GM12872 (cell line): ENCODE results near the gene ZNF678.

ENCODE experiments used
- TF ChIP-seq, protein P1 (sequence below): IDR thresholded peaks from 3 replicates; pipeline ENCODE4 v1.5.1; 2011; ENCODE audit warnings: low read depth, mild to moderate bottlenecking, low read length, moderate library complexity; ENCODE audit not compliant: insufficient read depth

ZNF678 gene

GRCh38 chr1:227567256-227567655, 3.9 kb downstream of the ZNF678 start:
- TF ChIP-seq, protein P1, sequence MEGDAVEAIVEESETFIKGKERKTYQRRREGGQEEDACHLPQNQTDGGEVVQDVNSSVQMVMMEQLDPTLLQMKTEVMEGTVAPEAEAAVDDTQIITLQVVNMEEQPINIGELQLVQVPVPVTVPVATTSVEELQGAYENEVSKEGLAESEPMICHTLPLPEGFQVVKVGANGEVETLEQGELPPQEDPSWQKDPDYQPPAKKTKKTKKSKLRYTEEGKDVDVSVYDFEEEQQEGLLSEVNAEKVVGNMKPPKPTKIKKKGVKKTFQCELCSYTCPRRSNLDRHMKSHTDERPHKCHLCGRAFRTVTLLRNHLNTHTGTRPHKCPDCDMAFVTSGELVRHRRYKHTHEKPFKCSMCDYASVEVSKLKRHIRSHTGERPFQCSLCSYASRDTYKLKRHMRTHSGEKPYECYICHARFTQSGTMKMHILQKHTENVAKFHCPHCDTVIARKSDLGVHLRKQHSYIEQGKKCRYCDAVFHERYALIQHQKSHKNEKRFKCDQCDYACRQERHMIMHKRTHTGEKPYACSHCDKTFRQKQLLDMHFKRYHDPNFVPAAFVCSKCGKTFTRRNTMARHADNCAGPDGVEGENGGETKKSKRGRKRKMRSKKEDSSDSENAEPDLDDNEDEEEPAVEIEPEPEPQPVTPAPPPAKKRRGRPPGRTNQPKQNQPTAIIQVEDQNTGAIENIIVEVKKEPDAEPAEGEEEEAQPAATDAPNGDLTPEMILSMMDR: no peak

DNA sequence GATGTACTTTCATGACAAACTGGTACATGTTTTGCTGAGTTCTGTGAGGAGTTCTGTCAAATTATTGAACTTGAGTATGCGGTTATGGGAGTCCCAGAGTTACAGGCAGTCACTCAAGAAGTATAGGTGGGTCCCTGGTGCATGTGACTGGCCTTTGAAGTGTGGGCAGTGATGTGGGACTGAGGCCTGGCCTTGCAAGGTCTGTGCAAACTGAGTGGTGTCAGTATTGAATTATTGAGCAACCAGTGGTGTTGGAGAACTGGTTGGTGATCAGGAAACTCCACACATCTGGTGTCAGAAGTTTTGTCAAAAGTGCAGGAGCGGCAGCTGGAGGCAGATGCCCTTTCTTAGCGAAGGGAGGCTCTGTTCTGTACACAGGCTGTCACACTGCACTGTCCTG, 5.2 kb downstream of the ZNF678 start:
- TF ChIP-seq, protein P1: no peak

- TF ChIP-seq, protein P1: no peak
Measured at GRCh38 chr1:227572752-227573151, 9.4 kb downstream of the ZNF678 start.

DNA sequence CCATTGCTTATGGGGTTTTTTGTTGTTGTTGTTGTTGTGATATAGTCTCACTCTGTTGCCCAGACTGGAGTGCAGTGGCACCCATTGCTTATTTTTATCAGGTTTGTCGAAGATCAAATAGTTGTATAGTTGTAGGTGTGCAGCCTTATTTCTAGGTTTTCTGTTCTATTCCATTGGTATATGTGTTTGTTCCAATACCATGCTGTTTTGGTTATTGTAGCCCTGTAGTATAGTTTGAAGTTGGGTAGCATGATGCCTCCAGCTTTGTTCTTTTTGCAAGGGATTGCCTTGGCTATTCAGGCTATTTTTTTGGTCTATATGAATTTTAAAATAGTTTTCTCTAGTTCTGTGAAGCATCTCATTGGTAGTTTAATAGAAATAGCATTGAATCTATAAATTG, 11.6 kb downstream of the ZNF678 start:
- TF ChIP-seq, protein P1: no peak

GRCh38 chr1:227576189-227576588, 12.8 kb downstream of the ZNF678 start:
- TF ChIP-seq, protein P1: no peak

DNA sequence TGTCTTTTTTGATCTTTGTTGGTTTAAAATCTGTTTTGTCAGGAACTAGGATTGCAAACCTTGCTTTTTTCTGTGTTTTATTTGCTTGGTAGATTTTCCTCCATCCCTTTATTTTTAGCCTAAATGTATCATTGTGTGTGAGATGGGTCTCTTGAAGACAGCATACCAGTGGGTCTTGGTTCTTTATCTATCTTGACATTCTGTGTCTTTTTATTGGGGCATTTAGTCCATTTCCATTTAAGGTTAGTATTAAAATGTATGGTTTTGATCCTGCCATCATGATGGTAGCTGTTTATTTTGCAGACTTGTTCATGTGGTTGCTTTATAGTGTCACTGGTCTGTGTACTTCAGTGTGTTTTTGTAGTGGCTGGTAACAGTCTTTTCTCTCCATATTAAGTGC, 14.1 kb downstream of the ZNF678 start:
- TF ChIP-seq, protein P1: no peak

- TF ChIP-seq, protein P1: no peak
Measured at GRCh38 chr1:227583354-227583753, 20.0 kb downstream of the ZNF678 start.

DNA sequence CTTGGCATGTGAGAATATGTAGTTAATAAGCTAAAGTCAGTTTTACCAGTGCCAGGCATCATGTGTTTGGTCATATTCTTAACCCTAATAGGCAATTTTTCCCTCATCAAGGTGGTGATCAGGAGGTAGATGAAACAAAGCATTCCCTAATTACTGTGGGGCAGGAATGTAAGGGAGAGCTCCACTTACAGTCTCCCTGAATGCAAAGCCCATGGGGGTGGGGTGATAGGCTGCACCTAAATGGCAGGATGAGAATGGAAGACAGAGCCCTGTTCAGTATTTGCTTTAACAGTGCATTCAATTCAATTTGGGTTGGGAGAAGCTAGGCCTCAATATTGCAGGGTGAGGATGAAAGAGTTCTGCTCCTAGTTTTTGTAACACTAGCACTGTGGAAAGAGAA, 23.4 kb downstream of the ZNF678 start:
- TF ChIP-seq, protein P1: no peak
